ENCODE data around the gene COL21A1.
"Not testable (repeated sequence)": the region's sequence is repeated elsewhere in the genome, so short reads cannot be mapped to it uniquely, and the experiment has no call there.

- TF ChIP-seq, protein P1, sequence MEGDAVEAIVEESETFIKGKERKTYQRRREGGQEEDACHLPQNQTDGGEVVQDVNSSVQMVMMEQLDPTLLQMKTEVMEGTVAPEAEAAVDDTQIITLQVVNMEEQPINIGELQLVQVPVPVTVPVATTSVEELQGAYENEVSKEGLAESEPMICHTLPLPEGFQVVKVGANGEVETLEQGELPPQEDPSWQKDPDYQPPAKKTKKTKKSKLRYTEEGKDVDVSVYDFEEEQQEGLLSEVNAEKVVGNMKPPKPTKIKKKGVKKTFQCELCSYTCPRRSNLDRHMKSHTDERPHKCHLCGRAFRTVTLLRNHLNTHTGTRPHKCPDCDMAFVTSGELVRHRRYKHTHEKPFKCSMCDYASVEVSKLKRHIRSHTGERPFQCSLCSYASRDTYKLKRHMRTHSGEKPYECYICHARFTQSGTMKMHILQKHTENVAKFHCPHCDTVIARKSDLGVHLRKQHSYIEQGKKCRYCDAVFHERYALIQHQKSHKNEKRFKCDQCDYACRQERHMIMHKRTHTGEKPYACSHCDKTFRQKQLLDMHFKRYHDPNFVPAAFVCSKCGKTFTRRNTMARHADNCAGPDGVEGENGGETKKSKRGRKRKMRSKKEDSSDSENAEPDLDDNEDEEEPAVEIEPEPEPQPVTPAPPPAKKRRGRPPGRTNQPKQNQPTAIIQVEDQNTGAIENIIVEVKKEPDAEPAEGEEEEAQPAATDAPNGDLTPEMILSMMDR (IDR thresholded peaks at IDR 0.05; ENCODE audit: low read depth, low read length, poor library complexity, severe bottlenecking): not testable (repeated sequence)
- not testable (repeated sequence) for TF ChIP-seq EZH2phosphoT487 (IDR thresholded peaks at IDR 0.05; ENCODE audit: borderline replicate concordance, low read length)
These were observed 13.2 kb upstream of the COL21A1 start for GRCh38 chr6:56260593-56260992.
